Breast epithelium (tissue), 3 donors: ENCODE data around the gene DMXL2.

Experiments
- CTCF ChIP-seq, 3 donors: fragments of 450-650 bp; IDR thresholded peaks; one replicate each; pipeline ENCODE4 v1.5.1; 2016 to 2017; ENCODE audit warnings: antibody characterized with exemption in 3 of 3, mild to moderate bottlenecking in 3 of 3, moderate library complexity in 3 of 3
- POLR2A ChIP-seq: fragments of 450-650 bp; IDR thresholded peaks from one replicate; pipeline ENCODE4 v1.6.1; 2016; ENCODE audit warnings: antibody characterized with exemption, mild to moderate bottlenecking, moderate library complexity
- POLR2AphosphoS5 ChIP-seq, 3 donors: sonication (generic); formaldehyde crosslinking; IDR thresholded peaks; one replicate each; pipeline ENCODE4 v1.6.1; 2017; ENCODE audit warnings: antibody characterized with exemption in 3 of 3

- no peak for TF ChIP-seq CTCF (IDR thresholded peaks at IDR 0.05)
- no peak for TF ChIP-seq POLR2A
- TF ChIP-seq POLR2AphosphoS5 (IDR thresholded peaks at IDR 0.05): no peak
These were observed 2.4 kb downstream of the DMXL2 start for GRCh38 chr15:51620122-51620521.
